Mesendoderm (in vitro differentiated cells): ENCODE results near the gene TMEFF1.

Experiments
- DNase-seq: peaks from one replicate; pipeline ENCODE4 v3.0.0; 2013
- H2AK5ac ChIP-seq: 2 replicates; pipeline ENCODE4 v1.6.1; 2013; ENCODE audit warnings: low read length, inconsistent platforms
- H2BK120ac ChIP-seq: 2 replicates; pipeline ENCODE4 v1.6.1; 2013; ENCODE audit warnings: low read depth, mild to moderate bottlenecking, low read length, moderate library complexity, mixed read lengths
- H2BK15ac ChIP-seq: replicated peaks from 2 replicates; pipeline ENCODE4 v1.6.1; 2013; ENCODE audit warnings: low read depth, mild to moderate bottlenecking, moderate library complexity
- H2BK5ac ChIP-seq: 2 replicates; pipeline ENCODE4 v1.6.1; 2013; ENCODE audit warnings: low read length, inconsistent platforms
- H3K18ac ChIP-seq: 2 replicates; pipeline ENCODE4 v1.6.1; 2013; ENCODE audit warnings: mild to moderate bottlenecking, low read length, mixed read lengths
- H3K23ac ChIP-seq: one replicate; pipeline ENCODE4 v1.6.1; 2013; ENCODE audit warnings: low read length
- H3K27ac ChIP-seq: 2 replicates; pipeline ENCODE4 v1.5.1; 2013; ENCODE audit warnings: low read depth, mild to moderate bottlenecking, inconsistent platforms, low read length, moderate library complexity
- H3K27me3 ChIP-seq: 2 replicates; pipeline ENCODE4 v1.6.1; 2013; ENCODE audit warnings: low read length, control low read depth, mild to moderate bottlenecking, inconsistent platforms; ENCODE audit not compliant: insufficient read depth, poor library complexity
- H3K36me3 ChIP-seq: 2 replicates; pipeline ENCODE4 v1.6.1; 2013; ENCODE audit warnings: low read length, inconsistent platforms; ENCODE audit not compliant: control insufficient read depth, insufficient read depth
- H3K4ac ChIP-seq: one replicate; pipeline ENCODE4 v1.6.1; 2013; ENCODE audit warnings: low read depth, mild to moderate bottlenecking, low read length, moderate library complexity
- H3K4me1 ChIP-seq: 2 replicates; pipeline ENCODE4 v1.6.1; 2013; ENCODE audit warnings: low read depth, low read length, inconsistent platforms; ENCODE audit not compliant: control insufficient read depth
- H3K4me2 ChIP-seq: 2 replicates; pipeline ENCODE4 v1.6.1; 2013; ENCODE audit warnings: low read length
- H3K4me3 ChIP-seq: 2 replicates; pipeline ENCODE4 v1.5.1; 2013; ENCODE audit warnings: mild to moderate bottlenecking, low read length
- H3K56ac ChIP-seq: one replicate; pipeline ENCODE4 v1.6.1; 2013; ENCODE audit warnings: low read length
- H3K79me1 ChIP-seq: 2 replicates; pipeline ENCODE4 v1.6.1; 2013; ENCODE audit warnings: low read length, inconsistent platforms
- H3K79me2 ChIP-seq: 2 replicates; pipeline ENCODE4 v1.6.1; 2013; ENCODE audit warnings: mild to moderate bottlenecking, low read length; ENCODE audit not compliant: control insufficient read depth, insufficient read depth
- H3K9ac ChIP-seq: 2 replicates; pipeline ENCODE4 v1.6.1; 2013; ENCODE audit warnings: low read length, inconsistent platforms
- H4K5ac ChIP-seq: one replicate; pipeline ENCODE4 v1.6.1; 2013; ENCODE audit warnings: low read length
- H4K8ac ChIP-seq: one replicate; pipeline ENCODE4 v1.6.1; 2013; ENCODE audit warnings: low read depth, mild to moderate bottlenecking, control low read depth, low read length, moderate library complexity
- WGBS: extraction: QIAGEN DNeasy Blood & Tissue Kit; methylation state at CpG from one replicate; pipeline ENCODE4 v1.1.7; 2013; ENCODE audit warnings: low lambda C conversion rate, missing lambda C conversion rate; ENCODE audit not compliant: insufficient coverage; ENCODE audit errors: extremely low coverage; 5-methylcytosine and 5-hydroxymethylcytosine counted together

TMEFF1 gene

DNA sequence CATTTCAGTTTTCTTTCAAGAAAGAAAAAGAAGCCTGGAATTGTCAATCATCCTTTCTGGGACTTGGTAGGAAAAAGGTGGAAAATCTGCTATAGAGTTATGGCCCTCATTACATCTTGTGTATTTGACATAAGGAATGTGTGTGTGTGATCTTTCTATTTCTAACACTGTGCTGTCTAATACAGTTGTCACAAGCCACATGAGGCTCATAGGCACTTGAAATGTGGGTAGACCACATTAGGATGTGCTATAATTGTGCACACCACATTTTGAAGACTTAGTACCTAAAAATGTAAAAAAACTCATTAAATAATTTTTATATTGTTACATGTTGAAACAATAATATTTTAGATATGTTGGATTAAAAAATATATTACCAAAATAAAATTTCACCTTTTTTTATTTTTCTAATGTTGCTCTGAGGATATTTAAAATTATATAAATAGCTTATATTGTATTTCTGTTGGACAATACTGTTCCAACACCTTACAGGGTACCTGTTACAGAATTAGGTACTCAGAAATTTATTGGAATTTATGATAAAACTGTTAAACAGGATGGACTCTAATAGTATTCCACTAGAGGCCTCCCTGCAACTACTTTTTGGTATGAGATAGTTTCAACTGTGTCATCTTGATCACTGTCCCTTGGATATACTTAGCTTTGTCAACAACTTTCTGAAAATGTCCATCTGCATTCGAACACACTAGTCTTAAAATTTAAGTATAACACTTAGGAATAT lies 27.6 kb upstream of the TMEFF1 start:
- no peak overlapping the region for H3K4ac ChIP-seq
- H3K4me3 ChIP-seq: no peak overlapping the region
- no peak overlapping the region for H3K27ac ChIP-seq
- H3K79me2 ChIP-seq: no peaks in the 10 kb centered on the region
- H3K18ac ChIP-seq: no peak overlapping the region
- H3K23ac ChIP-seq: no peak overlapping the region
- no peak overlapping the region for H3K4me2 ChIP-seq
- no peaks in the 10 kb centered on the region for H3K79me1 ChIP-seq
- no peak overlapping the region for H2BK5ac ChIP-seq
- no peak overlapping the region for H3K9ac ChIP-seq
- no peak overlapping the region for H2BK120ac ChIP-seq
- H2BK15ac ChIP-seq: no peak overlapping the region
- H4K8ac ChIP-seq: no peak overlapping the region
- H4K5ac ChIP-seq: no peak overlapping the region
- no peaks in the 10 kb centered on the region for H3K36me3 ChIP-seq
- no peak for DNase-seq
- H3K4me1 ChIP-seq: no peaks in the 10 kb centered on the region
- H2AK5ac ChIP-seq: no peak overlapping the region
- H3K27me3 ChIP-seq: no peaks in the 10 kb centered on the region
- WGBS: no CpG with 5 or more reads among the region's 1 CpG
- H3K56ac ChIP-seq: no peak overlapping the region

DNA sequence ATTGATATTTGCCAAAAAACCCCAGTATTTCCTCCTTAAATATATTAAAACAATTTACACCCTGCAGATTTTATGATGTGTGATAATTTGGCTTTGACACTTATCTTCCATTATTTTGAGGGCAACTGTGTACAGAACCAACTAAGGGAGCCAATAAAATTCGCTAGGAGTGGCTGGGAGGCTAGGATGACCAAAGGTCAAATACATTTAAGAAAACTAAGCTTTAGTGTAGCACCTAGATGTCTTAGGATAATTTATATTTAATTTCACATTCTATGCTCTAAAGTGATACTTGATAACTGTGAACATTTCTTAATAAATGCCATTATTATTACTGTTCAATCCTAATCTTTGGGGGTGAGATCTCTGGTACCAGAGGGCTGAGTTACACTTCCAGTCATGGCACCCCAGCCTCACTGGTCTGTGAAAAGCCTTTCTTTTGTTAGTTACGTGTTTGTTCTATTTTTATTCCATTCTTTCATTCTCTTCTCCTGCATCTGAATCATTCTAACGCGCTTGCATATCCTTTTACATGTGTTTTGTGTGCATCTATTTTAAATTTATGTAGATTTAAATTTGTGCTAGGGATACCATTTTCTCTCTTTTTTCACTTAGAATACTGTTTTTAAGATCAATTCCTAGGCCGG lies 26.9 kb upstream of the TMEFF1 start:
- H2AK5ac ChIP-seq: no peak overlapping the region
- no peak overlapping the region for H4K8ac ChIP-seq
- H3K27ac ChIP-seq: no peak overlapping the region
- no peaks in the 10 kb centered on the region for H3K27me3 ChIP-seq
- H4K5ac ChIP-seq: no peak overlapping the region
- H3K4me3 ChIP-seq: no peak overlapping the region
- H3K79me1 ChIP-seq: no peaks in the 10 kb centered on the region
- H3K4ac ChIP-seq: no peak overlapping the region
- H2BK15ac ChIP-seq: no peak overlapping the region
- no CpG with 5 or more reads among the region's 5 CpGs for WGBS
- H3K23ac ChIP-seq: no peak overlapping the region
- H3K4me2 ChIP-seq: no peak overlapping the region
- no peak overlapping the region for H3K9ac ChIP-seq
- H2BK120ac ChIP-seq: no peak overlapping the region
- H3K56ac ChIP-seq: no peak overlapping the region
- no peak overlapping the region for H2BK5ac ChIP-seq
- H3K36me3 ChIP-seq: no peaks in the 10 kb centered on the region
- DNase-seq: no peak
- no peaks in the 10 kb centered on the region for H3K4me1 ChIP-seq
- no peak overlapping the region for H3K18ac ChIP-seq
- H3K79me2 ChIP-seq: no peaks in the 10 kb centered on the region

DNA sequence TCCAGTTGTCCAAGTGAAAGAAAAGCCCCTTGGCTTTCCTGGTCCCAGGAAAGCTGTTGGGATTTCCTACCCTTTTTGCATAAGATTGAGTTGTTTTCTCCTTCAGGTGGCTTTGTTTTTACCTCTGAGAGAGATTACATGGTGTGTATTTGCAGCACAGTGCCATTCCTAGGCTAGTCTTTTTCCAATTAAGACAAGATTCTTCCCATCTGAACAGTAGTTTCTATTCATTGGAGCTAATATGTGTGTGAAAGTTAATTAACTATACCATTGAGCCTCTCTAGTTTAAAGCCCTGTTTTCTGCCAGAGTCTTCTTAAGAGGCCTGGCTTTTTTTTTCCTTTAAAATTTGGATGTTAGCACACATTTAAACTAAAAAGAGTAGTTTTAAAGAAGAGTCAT lies 25.9 kb upstream of the TMEFF1 start:
- H3K4me1 ChIP-seq: no peaks in the 10 kb centered on the region
- no peak overlapping the region for H3K27ac ChIP-seq
- H2BK120ac ChIP-seq: no peak overlapping the region
- H2BK15ac ChIP-seq: no peak overlapping the region
- no peak overlapping the region for H4K5ac ChIP-seq
- no peak overlapping the region for H3K18ac ChIP-seq
- H4K8ac ChIP-seq: no peak overlapping the region
- H2AK5ac ChIP-seq: no peak overlapping the region
- H3K9ac ChIP-seq: no peak overlapping the region
- H3K4me2 ChIP-seq: no peak overlapping the region
- H3K79me1 ChIP-seq: no peaks in the 10 kb centered on the region
- no peaks in the 10 kb centered on the region for H3K36me3 ChIP-seq
- no peak overlapping the region for H3K4me3 ChIP-seq
- H3K27me3 ChIP-seq: no peaks in the 10 kb centered on the region
- DNase-seq: no peak
- no peak overlapping the region for H3K4ac ChIP-seq
- no peak overlapping the region for H3K23ac ChIP-seq
- no peaks in the 10 kb centered on the region for H3K79me2 ChIP-seq
- no peak overlapping the region for H2BK5ac ChIP-seq
- H3K56ac ChIP-seq: no peak overlapping the region

DNA sequence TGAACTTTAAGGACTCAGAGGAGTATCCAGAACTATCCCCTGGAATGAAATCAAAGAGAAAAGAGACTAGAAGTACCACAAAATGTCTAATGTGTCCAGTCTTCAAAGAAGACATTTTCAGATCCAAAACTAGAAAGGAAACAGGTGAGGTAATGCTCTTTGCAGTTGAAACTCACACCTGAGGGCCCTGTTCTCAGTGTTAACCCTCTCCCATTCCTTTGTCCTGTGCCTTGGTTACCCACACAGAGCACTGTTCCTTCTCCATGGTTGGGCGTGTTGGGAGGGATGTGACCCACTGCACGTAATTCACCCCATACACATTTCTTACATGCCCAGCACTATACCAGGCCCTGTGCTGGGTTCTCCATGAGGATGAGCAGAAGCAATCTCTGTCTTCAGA lies 24.7 kb upstream of the TMEFF1 start:
- no CpG with 5 or more reads among the region's 2 CpGs for WGBS
- Histone ChIP-seq H3K79me1 (no peaks in the 10 kb centered on the region), H2BK120ac (no peak overlapping the region), H3K36me3 (no peaks in the 10 kb centered on the region), H3K23ac (no peak overlapping the region), H3K27me3 (no peaks in the 10 kb centered on the region), H4K8ac (no peak overlapping the region), H3K4me3 (no peak overlapping the region), H3K9ac (no peak overlapping the region), H3K27ac (no peak overlapping the region), H3K4ac (no peak overlapping the region), H3K79me2 (no peaks in the 10 kb centered on the region), H4K5ac (no peak overlapping the region), H2BK5ac (no peak overlapping the region), H2BK15ac (no peak overlapping the region), H3K56ac (no peak overlapping the region), H2AK5ac (no peak overlapping the region), H3K4me2 (no peak overlapping the region), H3K18ac (no peak overlapping the region), H3K4me1 (no peaks in the 10 kb centered on the region)
- DNase-seq: no peak

DNA sequence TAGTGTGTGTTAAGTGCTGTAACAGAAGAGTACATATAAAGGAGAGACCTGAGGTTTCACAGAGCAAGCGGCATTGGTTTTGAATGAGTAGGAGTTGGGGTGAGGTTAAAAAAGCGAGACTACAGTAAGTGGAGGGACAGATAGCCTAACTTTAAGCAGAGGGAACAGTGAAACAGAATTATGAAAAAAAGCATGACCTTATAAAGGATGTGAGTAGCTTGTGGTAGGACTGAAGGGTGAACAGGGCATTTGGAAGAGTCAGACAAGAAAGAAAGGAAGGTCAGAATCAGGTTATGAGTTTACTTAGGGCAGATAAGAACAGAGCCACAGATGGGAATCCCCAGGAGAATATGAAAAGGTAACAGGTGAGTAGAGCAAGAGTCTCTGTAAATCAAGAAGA lies 23.5 kb upstream of the TMEFF1 start:
- Histone ChIP-seq H3K4me2 (no peak overlapping the region), H2AK5ac (no peak overlapping the region), H4K5ac (no peak overlapping the region), H2BK15ac (no peak overlapping the region), H3K18ac (no peak overlapping the region), H2BK5ac (no peak overlapping the region), H3K56ac (no peak overlapping the region), H3K27me3 (no peaks in the 10 kb centered on the region), H3K23ac (no peak overlapping the region), H3K4me1 (no peaks in the 10 kb centered on the region), H3K4ac (no peak overlapping the region), H3K79me2 (no peaks in the 10 kb centered on the region), H3K9ac (no peak overlapping the region), H2BK120ac (no peak overlapping the region), H3K36me3 (no peaks in the 10 kb centered on the region), H4K8ac (no peak overlapping the region), H3K79me1 (no peaks in the 10 kb centered on the region), H3K27ac (no peak overlapping the region), H3K4me3 (no peak overlapping the region)
- no peak for DNase-seq
- no CpG with 5 or more reads among the region's 2 CpGs for WGBS

DNA sequence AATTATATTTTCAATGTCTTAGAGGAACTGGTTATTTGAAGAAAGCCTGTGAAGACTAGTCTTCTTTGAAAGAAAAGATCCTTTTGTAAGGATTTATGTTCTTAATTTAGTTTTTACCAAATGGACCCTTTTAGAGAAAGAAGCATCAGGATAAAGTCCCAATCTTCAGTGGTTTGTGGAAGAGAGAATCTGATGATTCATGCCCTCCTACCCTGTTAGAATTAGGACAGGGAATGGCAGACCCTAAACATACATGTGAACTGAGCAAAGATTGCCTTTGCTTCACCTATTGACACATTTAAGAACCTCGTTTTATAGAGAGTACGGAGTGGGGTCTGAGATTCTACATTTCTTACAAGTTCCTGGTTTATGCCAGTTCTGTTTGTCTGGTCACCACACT lies 20.1 kb upstream of the TMEFF1 start:
- no peaks in the 10 kb centered on the region for H3K79me2 ChIP-seq
- no peak overlapping the region for H2BK120ac ChIP-seq
- no peak overlapping the region for H3K4me3 ChIP-seq
- H3K56ac ChIP-seq: no peak overlapping the region
- no peak overlapping the region for H3K4me2 ChIP-seq
- H3K9ac ChIP-seq: no peak overlapping the region
- H2BK5ac ChIP-seq: no peak overlapping the region
- H4K5ac ChIP-seq: no peak overlapping the region
- H3K4me1 ChIP-seq: no peaks in the 10 kb centered on the region
- no peak for DNase-seq
- no peak overlapping the region for H2AK5ac ChIP-seq
- H3K4ac ChIP-seq: no peak overlapping the region
- WGBS: no CpG with 5 or more reads among the region's 2 CpGs
- no peak overlapping the region for H2BK15ac ChIP-seq
- H4K8ac ChIP-seq: no peak overlapping the region
- no peaks in the 10 kb centered on the region for H3K79me1 ChIP-seq
- no peak overlapping the region for H3K23ac ChIP-seq
- no peak overlapping the region for H3K27ac ChIP-seq
- no peaks in the 10 kb centered on the region for H3K27me3 ChIP-seq
- no peaks in the 10 kb centered on the region for H3K36me3 ChIP-seq
- no peak overlapping the region for H3K18ac ChIP-seq
